Ishikawa (cell line): Measurements from ENCODE around the gene CYP2S1.

ENCODE experiments used
- CREB1 ChIP-seq: IDR thresholded peaks from 2 replicates; pipeline ENCODE4 v1.6.1; 2012; ENCODE audit warnings: low read depth
- EP300 ChIP-seq: IDR thresholded peaks from 2 replicates; pipeline ENCODE4 v1.6.1; 2012; ENCODE audit warnings: borderline replicate concordance
- FOXM1 ChIP-seq: IDR thresholded peaks from 2 replicates; pipeline ENCODE4 v1.6.1; 2012; ENCODE audit warnings: low read depth, borderline replicate concordance
- NFIC ChIP-seq: IDR thresholded peaks from 2 replicates; pipeline ENCODE4 v1.6.1; 2012
- TAF1 ChIP-seq: IDR thresholded peaks from 2 replicates; pipeline ENCODE4 v1.6.1; 2012; ENCODE audit warnings: low read depth, mild to moderate bottlenecking
- TCF12 ChIP-seq: IDR thresholded peaks from 2 replicates; pipeline ENCODE4 v1.6.1; 2012; ENCODE audit warnings: low read depth
- TF ChIP-seq, protein P1 (sequence below): IDR thresholded peaks from 2 replicates; pipeline ENCODE4 v1.6.1; 2012; ENCODE audit warnings: low read depth, mild to moderate bottlenecking

DNA sequence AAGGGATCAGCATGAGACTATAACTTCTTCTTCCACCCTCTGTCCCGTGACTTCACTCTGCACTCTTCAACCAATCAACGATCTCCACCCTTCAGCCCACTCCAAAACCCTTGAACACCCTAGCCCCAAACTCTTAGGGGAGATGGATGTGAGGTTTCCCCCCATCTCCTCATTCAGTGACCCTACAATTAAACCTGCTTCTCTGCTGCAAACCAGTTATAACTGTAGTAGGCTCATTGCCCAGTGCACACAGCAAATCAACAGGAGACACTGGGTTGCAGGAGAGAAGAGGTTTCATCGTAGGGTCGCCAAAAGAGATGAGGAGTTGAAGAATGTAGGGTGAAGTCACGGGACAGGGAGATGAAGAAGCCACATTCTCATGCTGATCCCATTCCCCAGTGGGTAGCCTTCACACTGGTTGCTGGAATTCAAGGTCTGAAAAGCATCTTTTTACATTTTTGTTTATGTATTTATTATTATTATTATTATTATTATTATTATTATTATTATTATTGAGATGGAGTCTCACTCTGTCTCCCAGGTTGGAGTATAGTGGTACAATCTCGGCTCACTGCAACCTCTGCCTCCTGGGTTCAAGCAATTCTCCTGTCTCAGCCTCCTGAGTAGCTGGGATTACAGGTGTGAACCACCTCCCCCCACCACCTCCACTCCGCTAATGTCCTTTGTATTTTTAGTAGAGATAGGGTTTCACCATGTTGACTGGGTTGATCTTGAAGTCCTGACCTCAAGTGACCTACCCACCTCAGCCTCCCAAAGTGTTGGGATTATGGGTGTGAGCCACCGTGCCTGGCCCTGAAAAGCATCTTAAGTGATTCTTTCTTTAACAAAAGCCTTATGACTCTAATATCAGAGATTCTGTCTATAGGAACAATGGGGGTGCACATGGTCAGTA lies 5.8 kb upstream of the CYP2S1 start:
- TF ChIP-seq EP300 (no peak), TAF1 (no peak), CREB1 (no peak), NFIC (no peak), TCF12 (no peak), FOXM1 (no peak)
- TF ChIP-seq, protein P1, sequence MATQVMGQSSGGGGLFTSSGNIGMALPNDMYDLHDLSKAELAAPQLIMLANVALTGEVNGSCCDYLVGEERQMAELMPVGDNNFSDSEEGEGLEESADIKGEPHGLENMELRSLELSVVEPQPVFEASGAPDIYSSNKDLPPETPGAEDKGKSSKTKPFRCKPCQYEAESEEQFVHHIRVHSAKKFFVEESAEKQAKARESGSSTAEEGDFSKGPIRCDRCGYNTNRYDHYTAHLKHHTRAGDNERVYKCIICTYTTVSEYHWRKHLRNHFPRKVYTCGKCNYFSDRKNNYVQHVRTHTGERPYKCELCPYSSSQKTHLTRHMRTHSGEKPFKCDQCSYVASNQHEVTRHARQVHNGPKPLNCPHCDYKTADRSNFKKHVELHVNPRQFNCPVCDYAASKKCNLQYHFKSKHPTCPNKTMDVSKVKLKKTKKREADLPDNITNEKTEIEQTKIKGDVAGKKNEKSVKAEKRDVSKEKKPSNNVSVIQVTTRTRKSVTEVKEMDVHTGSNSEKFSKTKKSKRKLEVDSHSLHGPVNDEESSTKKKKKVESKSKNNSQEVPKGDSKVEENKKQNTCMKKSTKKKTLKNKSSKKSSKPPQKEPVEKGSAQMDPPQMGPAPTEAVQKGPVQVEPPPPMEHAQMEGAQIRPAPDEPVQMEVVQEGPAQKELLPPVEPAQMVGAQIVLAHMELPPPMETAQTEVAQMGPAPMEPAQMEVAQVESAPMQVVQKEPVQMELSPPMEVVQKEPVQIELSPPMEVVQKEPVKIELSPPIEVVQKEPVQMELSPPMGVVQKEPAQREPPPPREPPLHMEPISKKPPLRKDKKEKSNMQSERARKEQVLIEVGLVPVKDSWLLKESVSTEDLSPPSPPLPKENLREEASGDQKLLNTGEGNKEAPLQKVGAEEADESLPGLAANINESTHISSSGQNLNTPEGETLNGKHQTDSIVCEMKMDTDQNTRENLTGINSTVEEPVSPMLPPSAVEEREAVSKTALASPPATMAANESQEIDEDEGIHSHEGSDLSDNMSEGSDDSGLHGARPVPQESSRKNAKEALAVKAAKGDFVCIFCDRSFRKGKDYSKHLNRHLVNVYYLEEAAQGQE = no peak
